ENCODE measurements around the gene HELLS. TPM values are rescaled to one million over a fixed set of nuclear protein-coding genes. Genes with fewer than 3 reads are reported as not detected.

HELLS gene
- total RNA-seq, 1 experiment from 2014 or later = 291 TPM

DNA sequence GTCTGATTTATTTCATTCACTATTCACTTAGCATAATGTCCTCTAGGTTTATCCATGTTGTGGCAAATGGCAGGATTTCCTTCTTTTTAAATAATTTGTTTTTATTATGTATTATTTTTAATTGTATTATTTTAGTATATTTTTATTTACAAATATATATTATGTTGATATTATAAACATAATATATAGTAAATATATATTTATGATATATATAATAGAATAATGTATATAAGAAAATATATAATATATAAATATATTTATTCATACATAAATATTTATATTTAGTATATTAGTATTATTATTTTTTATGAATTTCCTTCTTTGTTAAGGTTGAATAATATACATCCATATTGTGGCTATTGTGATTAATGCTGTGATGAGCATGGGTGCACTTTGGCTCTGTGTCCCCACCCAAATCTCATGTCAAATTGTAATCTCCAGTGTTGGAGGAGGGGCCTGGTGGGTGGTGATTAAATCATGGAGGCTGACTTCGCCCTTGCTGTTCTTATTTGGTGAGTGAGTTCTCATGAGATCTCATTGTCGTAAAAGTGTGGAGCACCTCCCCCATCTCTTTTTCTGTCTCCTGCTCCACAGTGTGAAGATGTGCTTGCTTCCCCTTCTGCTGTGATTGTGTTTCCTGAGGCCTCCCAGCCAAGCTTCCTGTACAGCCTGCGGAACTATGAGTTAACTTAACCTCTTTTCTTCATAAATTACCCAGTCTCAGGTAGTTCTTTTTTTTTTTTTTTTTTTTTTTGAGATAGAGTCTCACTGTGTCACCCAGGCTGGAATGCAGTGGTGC lies 85.7 kb downstream of the HELLS start:
- H2BK120ac ChIP-seq (ENCODE audit: low read depth, low read length, poor library complexity, severe bottlenecking) = no peak overlapping the region
- TF ChIP-seq, protein P1, sequence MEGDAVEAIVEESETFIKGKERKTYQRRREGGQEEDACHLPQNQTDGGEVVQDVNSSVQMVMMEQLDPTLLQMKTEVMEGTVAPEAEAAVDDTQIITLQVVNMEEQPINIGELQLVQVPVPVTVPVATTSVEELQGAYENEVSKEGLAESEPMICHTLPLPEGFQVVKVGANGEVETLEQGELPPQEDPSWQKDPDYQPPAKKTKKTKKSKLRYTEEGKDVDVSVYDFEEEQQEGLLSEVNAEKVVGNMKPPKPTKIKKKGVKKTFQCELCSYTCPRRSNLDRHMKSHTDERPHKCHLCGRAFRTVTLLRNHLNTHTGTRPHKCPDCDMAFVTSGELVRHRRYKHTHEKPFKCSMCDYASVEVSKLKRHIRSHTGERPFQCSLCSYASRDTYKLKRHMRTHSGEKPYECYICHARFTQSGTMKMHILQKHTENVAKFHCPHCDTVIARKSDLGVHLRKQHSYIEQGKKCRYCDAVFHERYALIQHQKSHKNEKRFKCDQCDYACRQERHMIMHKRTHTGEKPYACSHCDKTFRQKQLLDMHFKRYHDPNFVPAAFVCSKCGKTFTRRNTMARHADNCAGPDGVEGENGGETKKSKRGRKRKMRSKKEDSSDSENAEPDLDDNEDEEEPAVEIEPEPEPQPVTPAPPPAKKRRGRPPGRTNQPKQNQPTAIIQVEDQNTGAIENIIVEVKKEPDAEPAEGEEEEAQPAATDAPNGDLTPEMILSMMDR (conservative IDR thresholded peaks at IDR 0.05) = no peak
- no peak overlapping the region for H3K4ac ChIP-seq (ENCODE audit: low read depth, low read length)
- no CpG with 5 or more reads among the region's 3 CpGs for WGBS (ENCODE audit: extremely low coverage, insufficient read length, low lambda C conversion rate)
- H2AFZ ChIP-seq (ENCODE audit: low read length) = no peak overlapping the region
- H2AK5ac ChIP-seq (ENCODE audit: insufficient read length, low read length) = no peak overlapping the region
- no peak overlapping the region for H4K8ac ChIP-seq (replicated peaks; ENCODE audit: insufficient read length, low read depth, low read length)
- no peaks in the 10 kb centered on the region for H4K20me1 ChIP-seq (ENCODE audit: control insufficient read depth, insufficient read depth, insufficient read length)
- Mint-ChIP-seq H3K36me3 (ENCODE audit: insufficient read depth in 1 of 3, low read depth in 3 of 3) (peaks cover 22 to 31% (median 29%) of the 10 kb centered on the region in 3 experiments), H3K27ac (no peak overlapping the region), H3K27me3 (ENCODE audit: low read depth) (no peaks in the 10 kb centered on the region), H3K4me1 (peaks cover 16 to 17% of the 10 kb centered on the region in 2 experiments), H3K4me3 (no peak overlapping the region), H3K9me3 (peaks cover 27 to 33% of the 10 kb centered on the region in 2 experiments; a peak in 4 of 5 replicates)
- no peak overlapping the region for H4K5ac ChIP-seq (ENCODE audit: insufficient read length, low read depth, low read length)
- H2BK20ac ChIP-seq (ENCODE audit: low read depth, low read length, poor library complexity, severe bottlenecking) = no peak overlapping the region
- H3T11ph ChIP-seq (ENCODE audit: low read length) = no peak overlapping the region
- H3K79me1 ChIP-seq (ENCODE audit: insufficient read depth, low read depth, low read length, poor library complexity, severe bottlenecking) = no peaks in the 10 kb centered on the region
- no peak overlapping the region for H2BK12ac ChIP-seq (ENCODE audit: insufficient read length, low read depth, low read length)
- peaks cover 4% of the 10 kb centered on the region; the same call in 1 of the 2 replicates for H3K4me1 ChIP-seq (ENCODE audit: insufficient read depth, low read length)
- H2BK5ac ChIP-seq (ENCODE audit: insufficient read length, low read length) = no peak overlapping the region
- no peaks in the 10 kb centered on the region for H3K79me2 ChIP-seq (ENCODE audit: insufficient read depth, low read length)
- no peak for DNase-seq
- H3K23ac ChIP-seq (ENCODE audit: insufficient read length, low read depth, low read length) = no peak overlapping the region
- no peaks in the 10 kb centered on the region for H3K27me3 ChIP-seq (ENCODE audit: insufficient read depth, low read length)
- H4K91ac ChIP-seq (ENCODE audit: insufficient read length, low read depth, low read length) = no peak overlapping the region
- H3K14ac ChIP-seq (ENCODE audit: insufficient read depth, low read length) = no peak overlapping the region
- H3K18ac ChIP-seq (ENCODE audit: insufficient read length, low read depth, low read length) = no peak overlapping the region
- no peak overlapping the region for H2BK15ac ChIP-seq (ENCODE audit: low read depth, low read length)
- H3K4me2 ChIP-seq (ENCODE audit: insufficient read depth, insufficient read length, low read length) = no peak overlapping the region
- no peak overlapping the region for H3K56ac ChIP-seq (ENCODE audit: insufficient read length, low read depth, low read length)
- no peaks in the 10 kb centered on the region for H3K23me2 ChIP-seq (ENCODE audit: insufficient read length, low read depth, low read length, poor library complexity, severe bottlenecking)
- no peak overlapping the region for H3K27ac ChIP-seq (ENCODE audit: insufficient read length, low read depth, low read length)
- H3K9me3 ChIP-seq (ENCODE audit: control insufficient read depth, low read depth, low read length) = no peaks in the 10 kb centered on the region
- H3K9ac ChIP-seq (ENCODE audit: extremely low read depth, insufficient read length, low read length) = no peak overlapping the region

Data from H9 (cell line).